ENCODE measurements around the gene RGS8. TPM values are rescaled to one million over a fixed set of nuclear protein-coding genes. Genes with fewer than 3 reads are reported as not detected.

Gene RGS8
- total RNA-seq, 1 donor from 2014 or later: 0.17 TPM

DNA sequence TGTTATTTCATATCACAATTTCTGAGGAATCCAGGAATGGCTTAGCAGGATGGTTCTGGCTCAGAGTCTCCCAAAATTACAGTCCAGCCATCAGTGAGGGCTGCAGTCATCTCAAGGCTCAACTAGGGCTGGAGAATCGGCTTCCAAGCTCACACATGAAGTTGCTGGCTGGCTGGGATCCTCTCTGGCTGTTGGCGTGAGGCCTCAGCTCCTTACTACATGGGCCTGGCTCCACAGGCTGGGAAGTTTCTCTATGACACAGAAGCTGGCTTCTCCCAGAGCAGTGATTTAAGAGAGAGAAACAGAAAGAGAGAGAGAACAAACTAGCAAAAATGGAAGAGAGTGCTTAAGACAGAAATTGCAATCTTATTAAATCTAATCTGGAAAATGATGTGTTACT, 38.8 kb upstream of the RGS8 start:
- Mint-ChIP-seq H3K27ac (ENCODE audit: unreplicated experiment) (no peak overlapping the region), H3K36me3 (ENCODE audit: low read depth) (no peaks in the 10 kb centered on the region), H3K4me3 (ENCODE audit: unreplicated experiment) (no peak overlapping the region), H3K27me3 (ENCODE audit: low read depth) (no peaks in the 10 kb centered on the region), H3K9me3 (ENCODE audit: low read depth) (no peaks in the 10 kb centered on the region), H3K4me1 (ENCODE audit: low read depth) (peaks cover 22% of the 10 kb centered on the region)
- no peak for DNase-seq (ENCODE audit: low spot score)
- TF ChIP-seq, protein P1, sequence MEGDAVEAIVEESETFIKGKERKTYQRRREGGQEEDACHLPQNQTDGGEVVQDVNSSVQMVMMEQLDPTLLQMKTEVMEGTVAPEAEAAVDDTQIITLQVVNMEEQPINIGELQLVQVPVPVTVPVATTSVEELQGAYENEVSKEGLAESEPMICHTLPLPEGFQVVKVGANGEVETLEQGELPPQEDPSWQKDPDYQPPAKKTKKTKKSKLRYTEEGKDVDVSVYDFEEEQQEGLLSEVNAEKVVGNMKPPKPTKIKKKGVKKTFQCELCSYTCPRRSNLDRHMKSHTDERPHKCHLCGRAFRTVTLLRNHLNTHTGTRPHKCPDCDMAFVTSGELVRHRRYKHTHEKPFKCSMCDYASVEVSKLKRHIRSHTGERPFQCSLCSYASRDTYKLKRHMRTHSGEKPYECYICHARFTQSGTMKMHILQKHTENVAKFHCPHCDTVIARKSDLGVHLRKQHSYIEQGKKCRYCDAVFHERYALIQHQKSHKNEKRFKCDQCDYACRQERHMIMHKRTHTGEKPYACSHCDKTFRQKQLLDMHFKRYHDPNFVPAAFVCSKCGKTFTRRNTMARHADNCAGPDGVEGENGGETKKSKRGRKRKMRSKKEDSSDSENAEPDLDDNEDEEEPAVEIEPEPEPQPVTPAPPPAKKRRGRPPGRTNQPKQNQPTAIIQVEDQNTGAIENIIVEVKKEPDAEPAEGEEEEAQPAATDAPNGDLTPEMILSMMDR (IDR thresholded peaks at IDR 0.05): no peak

DNA sequence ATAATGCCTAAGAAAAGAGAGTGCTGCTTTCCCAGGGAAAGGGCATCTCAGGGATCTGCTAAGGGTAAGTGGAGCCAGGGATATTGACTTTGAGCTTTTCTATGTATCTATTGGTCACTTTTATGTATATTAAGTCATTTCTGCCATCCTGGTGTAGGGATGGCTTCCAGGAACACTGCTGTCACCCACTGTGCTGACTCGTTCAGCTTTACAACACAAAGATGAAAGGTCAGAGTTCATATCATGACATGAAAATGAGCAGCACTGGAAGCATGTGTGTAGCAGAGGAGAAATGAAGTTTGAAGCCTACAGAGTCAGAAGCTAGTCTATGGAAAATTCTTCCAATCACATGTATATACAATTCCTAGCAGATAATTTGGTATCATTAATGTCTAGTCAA, 37.1 kb upstream of the RGS8 start:
- no peaks in the 10 kb centered on the region for H3K9me3 Mint-ChIP-seq (ENCODE audit: low read depth)
- peaks cover 14% of the 10 kb centered on the region for H3K4me1 Mint-ChIP-seq (ENCODE audit: low read depth)
- H3K4me3 Mint-ChIP-seq (ENCODE audit: unreplicated experiment): no peak overlapping the region
- TF ChIP-seq, protein P1 (IDR thresholded peaks at IDR 0.05): no peak
- no peaks in the 10 kb centered on the region for H3K36me3 Mint-ChIP-seq (ENCODE audit: low read depth)
- DNase-seq (ENCODE audit: low spot score): no peak
- no peak overlapping the region for H3K27ac Mint-ChIP-seq (ENCODE audit: unreplicated experiment)
- peaks cover 2% of the 10 kb centered on the region for H3K27me3 Mint-ChIP-seq (ENCODE audit: low read depth)

DNA sequence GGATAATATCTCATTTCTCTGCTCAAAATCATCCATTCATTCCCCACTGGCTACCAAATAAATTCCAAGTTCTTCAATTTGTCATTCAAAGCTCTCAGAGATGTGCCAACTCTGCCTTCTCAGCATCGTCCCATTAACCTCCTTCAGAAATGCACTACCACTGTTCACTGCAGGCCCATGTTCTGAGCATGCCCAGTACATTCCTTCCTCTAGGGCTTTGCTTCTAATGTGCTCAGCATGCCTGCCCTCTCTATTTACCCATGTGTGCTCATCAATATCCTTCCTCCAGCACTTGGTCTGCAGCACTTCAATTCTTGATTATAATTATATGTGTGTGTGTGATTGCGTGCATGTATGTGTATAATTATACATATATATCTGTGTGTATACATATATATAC, 36.1 kb upstream of the RGS8 start:
- Mint-ChIP-seq H3K4me1 (ENCODE audit: low read depth) (peaks cover 10% of the 10 kb centered on the region), H3K4me3 (ENCODE audit: unreplicated experiment) (no peak overlapping the region), H3K36me3 (ENCODE audit: low read depth) (no peaks in the 10 kb centered on the region), H3K27ac (ENCODE audit: unreplicated experiment) (no peak overlapping the region), H3K27me3 (ENCODE audit: low read depth) (peaks cover 2% of the 10 kb centered on the region), H3K9me3 (ENCODE audit: low read depth) (no peaks in the 10 kb centered on the region)
- TF ChIP-seq, protein P1 (IDR thresholded peaks at IDR 0.05): peak; percentile 60
- DNase-seq (ENCODE audit: low spot score): no peak

DNA sequence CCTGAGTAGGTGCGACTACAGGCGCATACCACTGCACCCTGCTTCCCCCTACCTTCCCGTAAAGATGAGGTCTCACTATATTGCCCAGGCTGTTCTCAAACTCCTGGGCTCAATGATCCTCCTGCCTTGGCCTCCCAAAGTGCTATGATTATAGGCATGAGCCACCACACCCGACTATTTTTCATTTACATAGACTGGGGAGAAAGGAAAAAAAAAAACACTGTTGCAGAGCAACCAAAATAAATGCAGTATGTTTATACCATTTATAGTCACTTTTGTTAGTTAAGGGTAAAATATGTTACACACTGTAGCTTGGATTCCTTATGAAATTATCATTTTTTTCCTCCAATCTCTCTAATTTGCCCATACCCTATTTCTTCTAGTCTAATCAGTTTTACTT, 35.2 kb upstream of the RGS8 start:
- Mint-ChIP-seq H3K9me3 (ENCODE audit: low read depth) (no peaks in the 10 kb centered on the region), H3K27me3 (ENCODE audit: low read depth) (peaks cover 2% of the 10 kb centered on the region), H3K27ac (ENCODE audit: unreplicated experiment) (no peak overlapping the region), H3K36me3 (ENCODE audit: low read depth) (no peaks in the 10 kb centered on the region), H3K4me3 (ENCODE audit: unreplicated experiment) (no peak overlapping the region), H3K4me1 (ENCODE audit: low read depth) (peaks cover 6% of the 10 kb centered on the region)
- TF ChIP-seq, protein P1 (IDR thresholded peaks at IDR 0.05): no peak
- no peak for DNase-seq (ENCODE audit: low spot score)

DNA sequence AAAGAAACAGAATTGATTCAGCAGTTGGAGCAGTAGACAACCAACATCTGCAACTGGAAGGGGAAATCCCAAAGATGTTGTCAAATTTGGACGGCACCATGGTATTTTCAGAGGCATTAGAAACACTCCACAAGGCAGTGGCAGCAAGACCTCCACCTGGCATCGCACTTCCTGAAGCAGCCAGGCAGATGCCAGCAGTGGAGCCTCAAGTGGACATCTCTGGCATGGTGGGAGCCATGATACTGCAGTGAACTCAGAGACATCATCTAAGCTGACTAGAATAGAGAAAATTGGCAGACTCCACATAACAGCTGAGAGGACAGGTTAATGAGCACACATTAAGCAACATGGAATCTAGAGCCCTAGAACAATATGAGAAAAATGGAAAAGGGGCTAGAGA, 33.9 kb upstream of the RGS8 start:
- H3K4me1 Mint-ChIP-seq (ENCODE audit: low read depth): no peaks in the 10 kb centered on the region
- no peak for DNase-seq (ENCODE audit: low spot score)
- H3K4me3 Mint-ChIP-seq (ENCODE audit: unreplicated experiment): no peak overlapping the region
- TF ChIP-seq, protein P1 (IDR thresholded peaks at IDR 0.05): no peak
- H3K36me3 Mint-ChIP-seq (ENCODE audit: low read depth): no peaks in the 10 kb centered on the region
- peaks cover 4% of the 10 kb centered on the region for H3K27me3 Mint-ChIP-seq (ENCODE audit: low read depth)
- no peak overlapping the region for H3K27ac Mint-ChIP-seq (ENCODE audit: unreplicated experiment)
- H3K9me3 Mint-ChIP-seq (ENCODE audit: low read depth): no peaks in the 10 kb centered on the region
